H9 (cell line): ENCODE results near the gene RRAS. TPM values are rescaled to one million over a fixed set of nuclear protein-coding genes. Genes with fewer than 3 reads are reported as not detected.

Experiments used
- DNase-seq: peaks from one replicate; pipeline ENCODE4 v3.0.0-alpha.2; 2017
- H2AFZ ChIP-seq: one replicate; pipeline ENCODE4 v1.6.1; 2013; ENCODE audit warnings: mild to moderate bottlenecking, low read length, control low read depth, moderate library complexity
- H2AK5ac ChIP-seq: 2 replicates; pipeline ENCODE4 v1.6.1; 2013; ENCODE audit warnings: low read length, control low read depth, mixed read lengths; ENCODE audit not compliant: insufficient read length
- H2BK120ac ChIP-seq: one replicate; pipeline ENCODE4 v1.6.1; 2013; ENCODE audit warnings: low read depth, mild to moderate bottlenecking, low read length, control low read depth, inconsistent platforms; ENCODE audit not compliant: poor library complexity, severe bottlenecking
- H2BK12ac ChIP-seq: 2 replicates; pipeline ENCODE4 v1.6.1; 2013; ENCODE audit warnings: low read length, control low read depth, mixed read lengths, low read depth; ENCODE audit not compliant: insufficient read length
- H2BK15ac ChIP-seq: 2 replicates; pipeline ENCODE4 v1.6.1; 2013; ENCODE audit warnings: low read depth, low read length, control low read depth
- H2BK20ac ChIP-seq: one replicate; pipeline ENCODE4 v1.6.1; 2013; ENCODE audit warnings: low read depth, mild to moderate bottlenecking, low read length, control low read depth, inconsistent platforms; ENCODE audit not compliant: poor library complexity, severe bottlenecking
- H2BK5ac ChIP-seq: 2 replicates; pipeline ENCODE4 v1.6.1; 2013; ENCODE audit warnings: low read length, control low read depth, mixed read lengths; ENCODE audit not compliant: insufficient read length
- H3K14ac ChIP-seq: 2 replicates; pipeline ENCODE4 v1.6.1; 2013; ENCODE audit warnings: low read length, control low read depth; ENCODE audit not compliant: insufficient read depth
- H3K18ac ChIP-seq: 2 replicates; pipeline ENCODE4 v1.6.1; 2013; ENCODE audit warnings: low read depth, mild to moderate bottlenecking, mixed read lengths, low read length, control low read depth; ENCODE audit not compliant: insufficient read length
- H3K23ac ChIP-seq: 2 replicates; pipeline ENCODE4 v1.6.1; 2013; ENCODE audit warnings: low read length, control low read depth, mixed read lengths, low read depth; ENCODE audit not compliant: insufficient read length
- H3K23me2 ChIP-seq: 2 replicates; pipeline ENCODE4 v1.6.1; 2013; ENCODE audit warnings: low read depth, mild to moderate bottlenecking, mixed read lengths, low read length, control low read depth; ENCODE audit not compliant: insufficient read length, poor library complexity, severe bottlenecking
- H3K27ac ChIP-seq: 2 replicates; pipeline ENCODE4 v1.5.1; 2013; ENCODE audit warnings: low read length, control low read depth, mixed read lengths, low read depth; ENCODE audit not compliant: insufficient read length
- H3K27me3 ChIP-seq: 2 replicates; pipeline ENCODE4 v1.6.1; 2013; ENCODE audit warnings: low read length, control low read depth, inconsistent platforms; ENCODE audit not compliant: insufficient read depth
- H3K4ac ChIP-seq: 2 replicates; pipeline ENCODE4 v1.6.1; 2013; ENCODE audit warnings: low read depth, mild to moderate bottlenecking, control low read depth, inconsistent platforms, low read length, moderate library complexity
- H3K4me1 ChIP-seq: 2 replicates; pipeline ENCODE4 v1.6.1; 2013; ENCODE audit warnings: low read length, control low read depth, inconsistent platforms; ENCODE audit not compliant: insufficient read depth
- H3K4me2 ChIP-seq: 2 replicates; pipeline ENCODE4 v1.6.1; 2013; ENCODE audit warnings: low read length, control low read depth, mixed read lengths; ENCODE audit not compliant: insufficient read length, insufficient read depth
- H3K56ac ChIP-seq: 2 replicates; pipeline ENCODE4 v1.6.1; 2013; ENCODE audit warnings: low read depth, mild to moderate bottlenecking, mixed read lengths, low read length, control low read depth; ENCODE audit not compliant: insufficient read length
- H3K79me1 ChIP-seq: 2 replicates; pipeline ENCODE4 v1.6.1; 2013; ENCODE audit warnings: low read depth, mild to moderate bottlenecking, moderate library complexity, low read length, control low read depth, inconsistent platforms; ENCODE audit not compliant: insufficient read depth, poor library complexity, severe bottlenecking
- H3K79me2 ChIP-seq: 2 replicates; pipeline ENCODE4 v1.6.1; 2013; ENCODE audit warnings: low read length, control low read depth, inconsistent platforms; ENCODE audit not compliant: insufficient read depth
- H3K9ac ChIP-seq: 2 replicates; pipeline ENCODE4 v1.6.1; 2013; ENCODE audit warnings: low read length, control low read depth, mixed read lengths; ENCODE audit not compliant: insufficient read length; ENCODE audit errors: extremely low read depth
- H3K9me3 ChIP-seq: one replicate; pipeline ENCODE4 v1.6.1; 2013; ENCODE audit warnings: low read depth, low read length, inconsistent platforms; ENCODE audit not compliant: control insufficient read depth
- H3T11ph ChIP-seq: one replicate; pipeline ENCODE4 v1.6.1; 2013; ENCODE audit warnings: mild to moderate bottlenecking, low read length, control low read depth, inconsistent platforms
- H4K20me1 ChIP-seq: one replicate; pipeline ENCODE4 v1.6.1; 2013; ENCODE audit not compliant: control insufficient read depth, insufficient read length, insufficient read depth
- H4K5ac ChIP-seq: 2 replicates; pipeline ENCODE4 v1.6.1; 2013; ENCODE audit warnings: low read depth, mild to moderate bottlenecking, mixed read lengths, low read length, control low read depth; ENCODE audit not compliant: insufficient read length
- H4K8ac ChIP-seq: replicated peaks from 2 replicates; pipeline ENCODE4 v1.6.1; 2013; ENCODE audit warnings: low read length, control low read depth, mixed read lengths, low read depth; ENCODE audit not compliant: insufficient read length
- H4K91ac ChIP-seq: 2 replicates; pipeline ENCODE4 v1.6.1; 2013; ENCODE audit warnings: low read depth, mild to moderate bottlenecking, moderate library complexity, mixed read lengths, low read length, control low read depth; ENCODE audit not compliant: insufficient read length
- H3K27ac Mint-ChIP-seq, 3 experiments: 2 replicates in 2 of 3; 3 replicates in 1 of 3; pipeline ENCODE4 v1.8.0; 2020 to 2021; ENCODE audit warnings: mixed read lengths in 3 of 3, mild to moderate bottlenecking in 1 of 3, moderate library complexity in 1 of 3
- H3K27me3 Mint-ChIP-seq: 2 replicates; pipeline ENCODE4 v1.8.0; 2021; ENCODE audit warnings: low read depth, mild to moderate bottlenecking, moderate library complexity, mixed read lengths
- H3K36me3 Mint-ChIP-seq, 3 experiments: 2 replicates in 2 of 3; 3 replicates in 1 of 3; pipeline ENCODE4 v1.8.0; 2020 to 2021; ENCODE audit warnings: low read depth in 3 of 3, mixed read lengths in 3 of 3; ENCODE audit not compliant: insufficient read depth in 1 of 3
- H3K4me1 Mint-ChIP-seq, 2 experiments: 2 replicates each; pipeline ENCODE4 v1.8.0; 2020; ENCODE audit warnings: mixed read lengths in 2 of 2
- H3K4me3 Mint-ChIP-seq, 2 experiments: 2 replicates in 1 of 2; 3 replicates in 1 of 2; pipeline ENCODE4 v1.8.0; 2020 to 2021; ENCODE audit warnings: mild to moderate bottlenecking in 2 of 2, mixed read lengths in 2 of 2, moderate library complexity in 1 of 2
- H3K9me3 Mint-ChIP-seq, 2 experiments: 2 replicates in 1 of 2; 3 replicates in 1 of 2; pipeline ENCODE4 v1.8.0; 2020; ENCODE audit warnings: mild to moderate bottlenecking in 2 of 2, mixed read lengths in 2 of 2, moderate library complexity in 1 of 2
- WGBS: extraction: QIAGEN DNeasy Blood & Tissue Kit; methylation state at CpG from one replicate; pipeline ENCODE4 v1.1.7; 2013; ENCODE audit warnings: missing lambda C conversion rate, low lambda C conversion rate, mixed read lengths; ENCODE audit not compliant: insufficient read length; ENCODE audit errors: extremely low coverage; 5-methylcytosine and 5-hydroxymethylcytosine counted together
- total RNA-seq: library from RNA; stranded (reverse); gene quantifications from 2 replicates; pipeline ENCODE4 v1.2.1, GENCODE V29; 2021
- TF ChIP-seq, protein P1 (sequence below): fragments of 200-600 bp; sonication (generic); conservative IDR thresholded peaks from 3 replicates; pipeline ENCODE4 v1.8.0; 2021; ENCODE audit warnings: antibody characterized with exemption, mild to moderate bottlenecking

RRAS gene
- total RNA-seq, 1 experiment from 2014 or later: 9.9 TPM

DNA sequence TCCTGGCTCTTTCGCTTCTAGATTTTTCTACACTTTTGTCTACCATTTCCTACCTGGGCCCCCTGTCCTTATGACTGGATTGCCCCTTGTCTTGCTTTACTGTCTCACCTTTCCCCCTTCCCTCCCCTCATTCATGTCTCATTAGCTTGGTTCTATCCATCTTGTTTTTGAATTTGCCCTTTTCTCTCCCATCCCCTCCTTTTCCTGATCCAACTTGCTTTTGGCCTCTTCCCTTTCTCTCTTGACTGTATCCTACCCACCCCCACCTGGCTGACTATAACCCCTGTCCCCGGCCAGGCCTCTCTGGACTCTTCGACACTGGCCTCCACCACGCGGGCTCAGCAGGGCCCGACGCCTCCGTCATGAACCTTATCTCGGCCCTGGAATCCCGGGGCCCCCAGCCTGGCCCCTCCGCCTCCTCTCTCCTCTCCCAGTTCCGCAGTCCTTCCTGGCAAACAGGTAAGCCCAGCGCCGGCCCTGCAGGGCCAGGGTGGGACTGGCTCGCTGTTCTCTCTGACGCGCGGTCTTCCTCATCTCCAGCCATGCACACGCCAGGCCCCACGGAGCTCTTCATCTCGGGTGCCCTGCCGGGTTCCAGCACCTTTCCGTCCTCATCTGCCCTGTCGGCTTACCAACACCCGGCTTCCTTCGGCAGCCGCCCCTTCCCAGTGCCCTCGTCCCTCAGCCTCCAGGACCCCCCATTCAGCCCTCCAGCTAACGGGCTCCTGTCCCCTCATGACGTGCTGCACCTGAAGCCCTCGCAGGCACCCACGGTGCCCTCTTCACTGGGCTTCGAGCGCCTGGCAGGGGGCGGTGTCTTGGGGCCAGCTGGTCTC is 45.6 kb downstream of the RRAS start:
- H4K20me1 ChIP-seq: no peaks in the 10 kb centered on the region
- H3K27ac Mint-ChIP-seq: peak overlapping the region; percentile 42 to 90 (median 89)
- H3K36me3 Mint-ChIP-seq: peaks cover 22 to 40% (median 34%) of the 10 kb centered on the region in 3 experiments; a peak in 6 of 7 replicates
- peaks cover 14% of the 10 kb centered on the region for H3K23me2 ChIP-seq
- H3K9me3 Mint-ChIP-seq: no peaks in the 10 kb centered on the region; a peak in 2 of 5 replicates
- no peak overlapping the region for H4K5ac ChIP-seq
- no peak overlapping the region for H3K27ac ChIP-seq
- H2BK120ac ChIP-seq: no peak overlapping the region
- H3K27me3 ChIP-seq: no peaks in the 10 kb centered on the region
- H3K4me2 ChIP-seq: peak overlapping the region; percentile 19
- H2BK20ac ChIP-seq: no peak overlapping the region
- TF ChIP-seq, protein P1, sequence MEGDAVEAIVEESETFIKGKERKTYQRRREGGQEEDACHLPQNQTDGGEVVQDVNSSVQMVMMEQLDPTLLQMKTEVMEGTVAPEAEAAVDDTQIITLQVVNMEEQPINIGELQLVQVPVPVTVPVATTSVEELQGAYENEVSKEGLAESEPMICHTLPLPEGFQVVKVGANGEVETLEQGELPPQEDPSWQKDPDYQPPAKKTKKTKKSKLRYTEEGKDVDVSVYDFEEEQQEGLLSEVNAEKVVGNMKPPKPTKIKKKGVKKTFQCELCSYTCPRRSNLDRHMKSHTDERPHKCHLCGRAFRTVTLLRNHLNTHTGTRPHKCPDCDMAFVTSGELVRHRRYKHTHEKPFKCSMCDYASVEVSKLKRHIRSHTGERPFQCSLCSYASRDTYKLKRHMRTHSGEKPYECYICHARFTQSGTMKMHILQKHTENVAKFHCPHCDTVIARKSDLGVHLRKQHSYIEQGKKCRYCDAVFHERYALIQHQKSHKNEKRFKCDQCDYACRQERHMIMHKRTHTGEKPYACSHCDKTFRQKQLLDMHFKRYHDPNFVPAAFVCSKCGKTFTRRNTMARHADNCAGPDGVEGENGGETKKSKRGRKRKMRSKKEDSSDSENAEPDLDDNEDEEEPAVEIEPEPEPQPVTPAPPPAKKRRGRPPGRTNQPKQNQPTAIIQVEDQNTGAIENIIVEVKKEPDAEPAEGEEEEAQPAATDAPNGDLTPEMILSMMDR: no peak
- no peak overlapping the region for H3K23ac ChIP-seq
- peaks cover 10 to 21% of the 10 kb centered on the region in 2 experiments for H3K4me1 Mint-ChIP-seq
- no peak overlapping the region for H2BK5ac ChIP-seq
- H3T11ph ChIP-seq: no peak overlapping the region
- H3K27me3 Mint-ChIP-seq: no peaks in the 10 kb centered on the region
- H2BK15ac ChIP-seq: no peak overlapping the region
- DNase-seq: no peak
- no peak overlapping the region for H3K4ac ChIP-seq
- H3K9ac ChIP-seq: no peak overlapping the region
- no peak overlapping the region for H3K56ac ChIP-seq
- no peak overlapping the region for H2AFZ ChIP-seq
- peak overlapping the region in 1 of 2 experiments; percentile 94; a peak in 3 of 5 replicates for H3K4me3 Mint-ChIP-seq
- H3K18ac ChIP-seq: no peak overlapping the region
- no peak overlapping the region for H3K14ac ChIP-seq
- H3K79me1 ChIP-seq: peaks cover 11% of the 10 kb centered on the region
- no peak overlapping the region for H2BK12ac ChIP-seq
- WGBS: no CpG with 5 or more reads among the region's 35 CpGs
- H4K91ac ChIP-seq: no peak overlapping the region
- H4K8ac ChIP-seq: no peak overlapping the region
- no peaks in the 10 kb centered on the region for H3K9me3 ChIP-seq
- H3K4me1 ChIP-seq: no peaks in the 10 kb centered on the region; the same call in 1 of the 2 replicates
- H2AK5ac ChIP-seq: no peak overlapping the region
- peaks cover 5% of the 10 kb centered on the region; the same call in 1 of the 2 replicates for H3K79me2 ChIP-seq
